ENCODE results near the gene SACM1L.
"Not testable (repeated sequence)": the region's sequence is repeated elsewhere in the genome, so short reads cannot be mapped to it uniquely, and the experiment has no call there.

Gene SACM1L

GRCh38 chr3:45693941-45694521 lies 4.8 kb downstream of the SACM1L start:
- H3K27ac ChIP-seq (ENCODE audit: low read depth, low read length): no peak overlapping the region
- H3K79me2 ChIP-seq (ENCODE audit: control insufficient read depth, insufficient read depth, low read length, unreplicated experiment): peaks cover 78% of the 10 kb centered on the region
- H3K36me3 ChIP-seq (ENCODE audit: insufficient read depth, low read length): peaks cover 10% of the 10 kb centered on the region; the same call in 1 of the 2 replicates
- no peak overlapping the region for H3K4me3 ChIP-seq (ENCODE audit: low read depth, low read length)
- H3K4me1 ChIP-seq (ENCODE audit: control insufficient read depth, insufficient read depth, low read length, unreplicated experiment): peaks cover 15% of the 10 kb centered on the region
- no peak overlapping the region for H2AFZ ChIP-seq (ENCODE audit: low read length, unreplicated experiment)
- H3K27me3 ChIP-seq (ENCODE audit: insufficient read depth, low read length): no peaks in the 10 kb centered on the region

- H2AFZ ChIP-seq (ENCODE audit: low read length, unreplicated experiment); H3K4me3 ChIP-seq (ENCODE audit: low read depth, low read length); H3K36me3 ChIP-seq (ENCODE audit: insufficient read depth, low read length); H3K27ac ChIP-seq (ENCODE audit: low read depth, low read length); H3K27me3 ChIP-seq (ENCODE audit: insufficient read depth, low read length): not testable (repeated sequence)
- Histone ChIP-seq H3K79me2 (ENCODE audit: control insufficient read depth, insufficient read depth, low read length, unreplicated experiment) (peaks cover 73% of the 10 kb centered on the region), H3K4me1 (ENCODE audit: control insufficient read depth, insufficient read depth, low read length, unreplicated experiment) (peaks cover 15% of the 10 kb centered on the region)
Observed at GRCh38 chr3:45695166-45695565, 6.0 kb downstream of the SACM1L start.

- H3K4me3 ChIP-seq (ENCODE audit: low read depth, low read length): no peak overlapping the region
- H3K27me3 ChIP-seq (ENCODE audit: insufficient read depth, low read length): no peaks in the 10 kb centered on the region
- no peak overlapping the region for H3K27ac ChIP-seq (ENCODE audit: low read depth, low read length)
- H3K79me2 ChIP-seq (ENCODE audit: control insufficient read depth, insufficient read depth, low read length, unreplicated experiment): peaks cover 43% of the 10 kb centered on the region
- H2AFZ ChIP-seq (ENCODE audit: low read length, unreplicated experiment): no peak overlapping the region
- peaks cover 8% of the 10 kb centered on the region for H3K36me3 ChIP-seq (ENCODE audit: insufficient read depth, low read length)
- H3K4me1 ChIP-seq (ENCODE audit: control insufficient read depth, insufficient read depth, low read length, unreplicated experiment): no peaks in the 10 kb centered on the region
Observed at GRCh38 chr3:45700570-45701073, 11.4 kb downstream of the SACM1L start.

GRCh38 chr3:45701172-45701867 lies 12.1 kb downstream of the SACM1L start:
- no peaks in the 10 kb centered on the region for H3K27me3 ChIP-seq (ENCODE audit: insufficient read depth, low read length)
- H3K79me2 ChIP-seq (ENCODE audit: control insufficient read depth, insufficient read depth, low read length, unreplicated experiment): peaks cover 37% of the 10 kb centered on the region
- H3K27ac ChIP-seq (ENCODE audit: low read depth, low read length): no peak overlapping the region
- H3K4me3 ChIP-seq (ENCODE audit: low read depth, low read length): no peak overlapping the region
- no peak overlapping the region for H2AFZ ChIP-seq (ENCODE audit: low read length, unreplicated experiment)
- no peaks in the 10 kb centered on the region for H3K4me1 ChIP-seq (ENCODE audit: control insufficient read depth, insufficient read depth, low read length, unreplicated experiment)
- peaks cover 8% of the 10 kb centered on the region for H3K36me3 ChIP-seq (ENCODE audit: insufficient read depth, low read length)

- peaks cover 18% of the 10 kb centered on the region for H3K36me3 ChIP-seq (ENCODE audit: insufficient read depth, low read length)
- no peaks in the 10 kb centered on the region for H3K27me3 ChIP-seq (ENCODE audit: insufficient read depth, low read length)
- H3K4me1 ChIP-seq (ENCODE audit: control insufficient read depth, insufficient read depth, low read length, unreplicated experiment): no peaks in the 10 kb centered on the region
- peaks cover 27% of the 10 kb centered on the region for H3K79me2 ChIP-seq (ENCODE audit: control insufficient read depth, insufficient read depth, low read length, unreplicated experiment)
- no peak overlapping the region for H3K4me3 ChIP-seq (ENCODE audit: low read depth, low read length)
- no peak overlapping the region for H2AFZ ChIP-seq (ENCODE audit: low read length, unreplicated experiment)
- H3K27ac ChIP-seq (ENCODE audit: low read depth, low read length): no peak overlapping the region
Observed at GRCh38 chr3:45704301-45704943, 15.2 kb downstream of the SACM1L start.

- Histone ChIP-seq H2AFZ (ENCODE audit: low read length, unreplicated experiment) (no peak overlapping the region), H3K4me1 (ENCODE audit: control insufficient read depth, insufficient read depth, low read length, unreplicated experiment) (no peaks in the 10 kb centered on the region), H3K27me3 (ENCODE audit: insufficient read depth, low read length) (no peaks in the 10 kb centered on the region), H3K36me3 (ENCODE audit: insufficient read depth, low read length) (peaks cover 18% of the 10 kb centered on the region), H3K79me2 (ENCODE audit: control insufficient read depth, insufficient read depth, low read length, unreplicated experiment) (peaks cover 18% of the 10 kb centered on the region), H3K27ac (ENCODE audit: low read depth, low read length) (no peak overlapping the region), H3K4me3 (ENCODE audit: low read depth, low read length) (no peak overlapping the region)
Observed at GRCh38 chr3:45705839-45706808, 16.9 kb downstream of the SACM1L start.

GRCh38 chr3:45711931-45712330 lies 22.7 kb downstream of the SACM1L start:
- H3K36me3 ChIP-seq (ENCODE audit: insufficient read depth, low read length): peaks cover 14% of the 10 kb centered on the region; the same call in 1 of the 2 replicates

GRCh38 chr3:45712434-45713110 lies 23.4 kb downstream of the SACM1L start:
- Histone ChIP-seq H3K27ac (ENCODE audit: low read depth, low read length) (no peak overlapping the region), H3K27me3 (ENCODE audit: insufficient read depth, low read length) (no peaks in the 10 kb centered on the region), H3K36me3 (ENCODE audit: insufficient read depth, low read length) (peaks cover 11% of the 10 kb centered on the region; the same call in 1 of the 2 replicates), H2AFZ (ENCODE audit: low read length, unreplicated experiment) (no peak overlapping the region), H3K4me3 (ENCODE audit: low read depth, low read length) (no peak overlapping the region), H3K79me2 (ENCODE audit: control insufficient read depth, insufficient read depth, low read length, unreplicated experiment) (no peaks in the 10 kb centered on the region), H3K4me1 (ENCODE audit: control insufficient read depth, insufficient read depth, low read length, unreplicated experiment) (no peaks in the 10 kb centered on the region)

More at GRCh38 chr3:45711931-45712330, 22.7 kb downstream of the SACM1L start:
- no peaks in the 10 kb centered on the region for H3K4me1 ChIP-seq (ENCODE audit: control insufficient read depth, insufficient read depth, low read length, unreplicated experiment)
- H3K27me3 ChIP-seq (ENCODE audit: insufficient read depth, low read length): no peaks in the 10 kb centered on the region
- no peak overlapping the region for H2AFZ ChIP-seq (ENCODE audit: low read length, unreplicated experiment)
- H3K79me2 ChIP-seq (ENCODE audit: control insufficient read depth, insufficient read depth, low read length, unreplicated experiment): no peaks in the 10 kb centered on the region
- no peak overlapping the region for H3K27ac ChIP-seq (ENCODE audit: low read depth, low read length)
- no peak overlapping the region for H3K4me3 ChIP-seq (ENCODE audit: low read depth, low read length)

GRCh38 chr3:45715945-45716344 lies 26.7 kb downstream of the SACM1L start:
- Histone ChIP-seq H3K4me1 (ENCODE audit: control insufficient read depth, insufficient read depth, low read length, unreplicated experiment) (no peaks in the 10 kb centered on the region), H2AFZ (ENCODE audit: low read length, unreplicated experiment) (no peak overlapping the region), H3K4me3 (ENCODE audit: low read depth, low read length) (no peak overlapping the region), H3K27ac (ENCODE audit: low read depth, low read length) (no peak overlapping the region), H3K79me2 (ENCODE audit: control insufficient read depth, insufficient read depth, low read length, unreplicated experiment) (no peaks in the 10 kb centered on the region), H3K27me3 (ENCODE audit: insufficient read depth, low read length) (no peaks in the 10 kb centered on the region), H3K36me3 (ENCODE audit: insufficient read depth, low read length) (0 out of 2 replicates have a peak, but pooled peaks cover 4% of the 10 kb centered on the region)
